Ishikawa (cell line): ENCODE data around the gene CALHM2.
A peak's percentile ranks its signal among the peaks of the same experiment; 100 is the strongest.

Experiments used
- CEBPB ChIP-seq: IDR thresholded peaks from 2 replicates; pipeline ENCODE4 v1.6.1; 2012
- CREB1 ChIP-seq: IDR thresholded peaks from 2 replicates; pipeline ENCODE4 v1.6.1; 2012; ENCODE audit warnings: low read depth
- EGR1 ChIP-seq: IDR thresholded peaks from 2 replicates; pipeline ENCODE4 v1.6.1; 2012
- EP300 ChIP-seq: IDR thresholded peaks from 2 replicates; pipeline ENCODE4 v1.6.1; 2012; ENCODE audit warnings: borderline replicate concordance
- FOXM1 ChIP-seq: IDR thresholded peaks from 2 replicates; pipeline ENCODE4 v1.6.1; 2012; ENCODE audit warnings: low read depth, borderline replicate concordance
- NFIC ChIP-seq: IDR thresholded peaks from 2 replicates; pipeline ENCODE4 v1.6.1; 2012
- RAD21 ChIP-seq: IDR thresholded peaks from 2 replicates; pipeline ENCODE4 v1.6.1; 2012; ENCODE audit warnings: low read depth
- TAF1 ChIP-seq: IDR thresholded peaks from 2 replicates; pipeline ENCODE4 v1.6.1; 2012; ENCODE audit warnings: low read depth, mild to moderate bottlenecking
- TCF12 ChIP-seq: IDR thresholded peaks from 2 replicates; pipeline ENCODE4 v1.6.1; 2012; ENCODE audit warnings: low read depth
- TEAD4 ChIP-seq: IDR thresholded peaks from 2 replicates; pipeline ENCODE4 v1.6.1; 2012
- YY1 ChIP-seq: IDR thresholded peaks from 2 replicates; pipeline ENCODE4 v1.6.1; 2012; ENCODE audit warnings: low read depth
- ZBTB7A ChIP-seq: IDR thresholded peaks from 2 replicates; pipeline ENCODE4 v1.6.1; 2012; ENCODE audit warnings: low read depth
- TF ChIP-seq, protein P1 (sequence below): IDR thresholded peaks from 2 replicates; pipeline ENCODE4 v1.6.1; 2012
- TF ChIP-seq, protein P2 (sequence below): IDR thresholded peaks from 2 replicates; pipeline ENCODE4 v1.6.1; 2012; ENCODE audit warnings: low read depth, mild to moderate bottlenecking
- TF ChIP-seq, protein P3 (sequence below): IDR thresholded peaks from 2 replicates; pipeline ENCODE4 v1.6.1; 2012

CALHM2 gene

DNA sequence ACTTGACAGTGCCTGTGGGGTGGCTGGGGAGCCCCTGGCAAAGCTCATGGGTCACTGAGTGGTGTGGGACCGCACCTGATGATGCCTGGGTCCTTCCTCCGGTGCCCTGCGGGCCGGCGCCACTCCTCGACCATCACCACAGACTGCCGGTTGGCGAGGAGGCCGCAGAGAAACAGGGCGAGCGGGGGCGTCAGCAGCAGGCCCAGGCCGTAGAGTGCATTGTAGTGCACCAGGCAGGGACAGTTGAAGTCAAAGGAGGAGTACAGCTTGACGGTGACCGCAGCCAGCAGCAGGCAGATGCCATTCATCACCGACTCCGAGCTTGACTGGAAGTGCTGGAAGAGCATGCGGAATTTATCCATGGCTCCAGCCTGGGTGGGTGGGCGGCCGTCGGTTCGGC is 26.5 kb upstream of the CALHM2 start:
- no peak for TF ChIP-seq YY1
- TF ChIP-seq TEAD4 = no peak
- no peak for TF ChIP-seq TCF12
- no peak for TF ChIP-seq EP300
- TF ChIP-seq CREB1 = no peak
- TF ChIP-seq EGR1 = no peak
- TF ChIP-seq FOXM1 = no peak
- TF ChIP-seq, protein P1, sequence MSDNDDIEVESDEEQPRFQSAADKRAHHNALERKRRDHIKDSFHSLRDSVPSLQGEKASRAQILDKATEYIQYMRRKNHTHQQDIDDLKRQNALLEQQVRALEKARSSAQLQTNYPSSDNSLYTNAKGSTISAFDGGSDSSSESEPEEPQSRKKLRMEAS = no peak
- TF ChIP-seq CEBPB = no peak
- TF ChIP-seq RAD21 = no peak
- TF ChIP-seq, protein P2, sequence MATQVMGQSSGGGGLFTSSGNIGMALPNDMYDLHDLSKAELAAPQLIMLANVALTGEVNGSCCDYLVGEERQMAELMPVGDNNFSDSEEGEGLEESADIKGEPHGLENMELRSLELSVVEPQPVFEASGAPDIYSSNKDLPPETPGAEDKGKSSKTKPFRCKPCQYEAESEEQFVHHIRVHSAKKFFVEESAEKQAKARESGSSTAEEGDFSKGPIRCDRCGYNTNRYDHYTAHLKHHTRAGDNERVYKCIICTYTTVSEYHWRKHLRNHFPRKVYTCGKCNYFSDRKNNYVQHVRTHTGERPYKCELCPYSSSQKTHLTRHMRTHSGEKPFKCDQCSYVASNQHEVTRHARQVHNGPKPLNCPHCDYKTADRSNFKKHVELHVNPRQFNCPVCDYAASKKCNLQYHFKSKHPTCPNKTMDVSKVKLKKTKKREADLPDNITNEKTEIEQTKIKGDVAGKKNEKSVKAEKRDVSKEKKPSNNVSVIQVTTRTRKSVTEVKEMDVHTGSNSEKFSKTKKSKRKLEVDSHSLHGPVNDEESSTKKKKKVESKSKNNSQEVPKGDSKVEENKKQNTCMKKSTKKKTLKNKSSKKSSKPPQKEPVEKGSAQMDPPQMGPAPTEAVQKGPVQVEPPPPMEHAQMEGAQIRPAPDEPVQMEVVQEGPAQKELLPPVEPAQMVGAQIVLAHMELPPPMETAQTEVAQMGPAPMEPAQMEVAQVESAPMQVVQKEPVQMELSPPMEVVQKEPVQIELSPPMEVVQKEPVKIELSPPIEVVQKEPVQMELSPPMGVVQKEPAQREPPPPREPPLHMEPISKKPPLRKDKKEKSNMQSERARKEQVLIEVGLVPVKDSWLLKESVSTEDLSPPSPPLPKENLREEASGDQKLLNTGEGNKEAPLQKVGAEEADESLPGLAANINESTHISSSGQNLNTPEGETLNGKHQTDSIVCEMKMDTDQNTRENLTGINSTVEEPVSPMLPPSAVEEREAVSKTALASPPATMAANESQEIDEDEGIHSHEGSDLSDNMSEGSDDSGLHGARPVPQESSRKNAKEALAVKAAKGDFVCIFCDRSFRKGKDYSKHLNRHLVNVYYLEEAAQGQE = no peak
- TF ChIP-seq NFIC = no peak
- TF ChIP-seq, protein P3, sequence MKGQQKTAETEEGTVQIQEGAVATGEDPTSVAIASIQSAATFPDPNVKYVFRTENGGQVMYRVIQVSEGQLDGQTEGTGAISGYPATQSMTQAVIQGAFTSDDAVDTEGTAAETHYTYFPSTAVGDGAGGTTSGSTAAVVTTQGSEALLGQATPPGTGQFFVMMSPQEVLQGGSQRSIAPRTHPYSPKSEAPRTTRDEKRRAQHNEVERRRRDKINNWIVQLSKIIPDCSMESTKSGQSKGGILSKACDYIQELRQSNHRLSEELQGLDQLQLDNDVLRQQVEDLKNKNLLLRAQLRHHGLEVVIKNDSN = no peak
- TF ChIP-seq ZBTB7A = no peak
- TF ChIP-seq TAF1 = no peak

DNA sequence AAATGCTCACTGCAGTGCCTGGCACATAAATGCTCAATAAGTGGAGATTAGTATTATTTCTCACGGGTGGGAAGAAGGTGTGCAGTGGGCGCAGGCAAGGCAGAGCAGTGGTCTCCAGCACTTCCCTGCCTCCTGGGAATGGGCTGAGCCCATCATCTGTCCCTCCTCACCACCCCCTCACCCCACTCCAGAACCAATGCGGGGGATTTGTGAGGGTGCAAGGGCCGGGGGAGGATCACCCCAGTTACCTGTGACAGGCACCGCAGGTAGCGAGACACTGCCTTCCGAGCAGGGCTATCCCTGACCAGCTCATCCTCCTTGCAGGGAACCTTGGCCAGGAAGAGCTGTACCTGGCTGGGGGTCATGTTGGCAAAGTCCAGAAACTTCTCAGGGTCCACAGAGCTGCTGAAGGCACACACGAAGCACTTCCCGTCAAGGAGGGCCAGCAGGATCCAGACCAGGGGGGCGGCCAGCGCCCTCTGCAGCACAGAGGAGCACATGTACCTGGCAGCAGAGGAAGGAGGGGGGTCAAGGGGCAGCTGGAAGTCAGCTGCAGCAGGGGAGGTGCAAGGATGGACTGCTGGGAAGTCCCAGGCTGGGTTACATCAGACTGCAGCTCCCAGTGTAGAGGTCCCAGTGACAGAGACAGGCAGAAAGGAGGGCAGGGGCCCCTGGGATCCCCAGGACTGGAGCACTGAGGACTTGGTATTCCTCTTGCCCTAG is 24.0 kb upstream of the CALHM2 start:
- TF ChIP-seq RAD21 = peak; percentile 48
- no peak for TF ChIP-seq TEAD4

DNA sequence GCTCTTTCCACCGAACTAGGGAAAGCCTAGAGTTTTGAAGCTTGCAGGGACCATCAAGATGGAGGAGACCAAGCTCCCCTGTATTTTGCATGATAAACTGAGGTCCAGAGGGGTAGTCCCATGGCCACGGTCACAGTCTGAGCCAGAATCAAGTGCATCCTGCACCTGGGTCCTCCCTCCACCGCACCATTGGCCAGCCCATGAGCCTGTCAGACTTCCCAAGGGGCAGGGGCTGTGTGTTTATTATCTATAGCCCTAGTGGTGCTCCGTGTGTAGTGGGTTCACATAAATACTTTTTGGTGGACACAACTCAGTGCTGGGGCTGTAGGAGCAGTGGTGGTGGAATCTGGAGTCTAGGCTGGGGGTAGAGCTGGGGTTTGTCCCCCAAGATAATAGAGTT is 23.3 kb upstream of the CALHM2 start:
- no peak for TF ChIP-seq TEAD4
- TF ChIP-seq, protein P3 = no peak
- TF ChIP-seq, protein P2 = 0 out of 2 replicates have a peak, but pooled peaks have one; percentile 18

DNA sequence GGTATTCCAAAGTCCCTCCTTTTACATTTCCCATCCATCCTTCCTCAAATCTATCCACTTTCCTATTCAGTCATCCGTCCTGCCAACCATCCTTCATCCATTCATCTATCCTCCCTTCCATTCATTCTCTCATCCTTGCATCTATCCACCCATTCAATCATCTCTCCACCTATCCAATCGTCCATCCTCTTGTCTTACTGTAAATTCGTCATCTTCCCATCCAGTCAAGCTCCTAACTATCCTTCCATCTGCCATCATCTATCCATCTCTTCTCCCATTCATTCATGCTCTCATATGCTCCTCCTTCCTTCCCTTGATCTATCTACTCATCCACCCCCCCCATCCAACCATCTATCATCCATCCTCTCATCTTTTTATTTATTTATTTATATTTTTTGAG is 21.9 kb upstream of the CALHM2 start:
- TF ChIP-seq FOXM1 = no peak
- TF ChIP-seq, protein P2 = no peak
- no peak for TF ChIP-seq EGR1
- TF ChIP-seq TCF12 = no peak
- TF ChIP-seq TEAD4 = no peak
- TF ChIP-seq RAD21 = no peak
- TF ChIP-seq, protein P1 = no peak
- TF ChIP-seq, protein P3 = no peak
- TF ChIP-seq EP300 = no peak
- TF ChIP-seq TAF1 = no peak
- TF ChIP-seq ZBTB7A = no peak
- no peak for TF ChIP-seq CREB1
- TF ChIP-seq CEBPB = no peak
- TF ChIP-seq NFIC = no peak
- TF ChIP-seq YY1 = no peak

DNA sequence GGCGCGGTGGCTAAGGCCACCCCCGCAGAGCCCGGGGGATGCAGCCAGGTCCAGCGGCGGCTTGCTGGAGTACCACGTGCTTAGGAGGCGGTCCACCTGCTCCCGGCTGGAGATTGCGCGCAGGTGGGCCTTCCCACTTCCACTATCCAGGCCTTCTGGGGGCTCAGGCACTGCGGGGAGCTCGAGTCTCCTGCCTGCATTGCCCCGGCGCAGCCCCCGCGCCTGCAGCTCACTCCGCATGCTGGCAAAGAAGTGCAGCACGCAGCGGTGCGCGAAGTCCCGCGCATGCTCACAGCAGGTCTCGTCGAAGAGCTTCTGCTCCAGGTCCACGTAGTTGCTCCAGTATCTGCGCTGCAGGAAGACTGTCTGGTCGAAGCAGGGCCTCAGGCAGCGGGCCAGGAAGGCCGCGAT is 21.1 kb upstream of the CALHM2 start:
- TF ChIP-seq, protein P2 = no peak
- TF ChIP-seq FOXM1 (no peak), TCF12 (no peak), ZBTB7A (no peak), EGR1 (no peak), NFIC (no peak)
- TF ChIP-seq, protein P3 = no peak
- TF ChIP-seq, protein P1 = no peak
